NCI-H82 (cell line): ENCODE data around the gene CENPM.
"Not testable (repeated sequence)": the region's sequence is repeated elsewhere in the genome, so short reads cannot be mapped to it uniquely, and the experiment has no call there.

Experiments used
- DNase-seq: peaks from one replicate; lab custom pipeline; 2025; lab: John Stamatoyannopoulos, UW

CENPM gene

GRCh38 chr22:41966607-41967240 lies 19.8 kb upstream of the CENPM start:
- DNase-seq: peak; percentile 84

DNA sequence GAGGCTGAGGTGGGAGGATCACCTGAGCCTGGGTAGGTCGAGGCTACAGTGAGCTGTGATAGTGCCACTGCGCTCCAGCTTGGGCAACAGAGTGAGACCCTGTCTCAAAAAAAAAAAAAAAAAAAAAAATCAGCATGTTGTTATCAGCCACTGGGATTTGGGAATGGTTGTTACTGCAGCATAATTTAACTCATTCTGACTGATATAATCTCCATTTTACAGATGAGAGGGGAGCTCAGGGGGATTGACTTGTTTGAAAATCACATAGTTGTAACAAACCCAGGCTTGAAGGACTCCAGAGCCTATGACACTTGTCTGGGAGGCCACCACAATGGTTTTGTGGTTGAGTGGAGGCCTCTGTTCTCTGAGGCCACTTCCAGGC lies 19.3 kb upstream of the CENPM start:
- DNase-seq: no peak

GRCh38 chr22:41964112-41964491 lies 17.1 kb upstream of the CENPM start:
- DNase-seq: no peak

DNA sequence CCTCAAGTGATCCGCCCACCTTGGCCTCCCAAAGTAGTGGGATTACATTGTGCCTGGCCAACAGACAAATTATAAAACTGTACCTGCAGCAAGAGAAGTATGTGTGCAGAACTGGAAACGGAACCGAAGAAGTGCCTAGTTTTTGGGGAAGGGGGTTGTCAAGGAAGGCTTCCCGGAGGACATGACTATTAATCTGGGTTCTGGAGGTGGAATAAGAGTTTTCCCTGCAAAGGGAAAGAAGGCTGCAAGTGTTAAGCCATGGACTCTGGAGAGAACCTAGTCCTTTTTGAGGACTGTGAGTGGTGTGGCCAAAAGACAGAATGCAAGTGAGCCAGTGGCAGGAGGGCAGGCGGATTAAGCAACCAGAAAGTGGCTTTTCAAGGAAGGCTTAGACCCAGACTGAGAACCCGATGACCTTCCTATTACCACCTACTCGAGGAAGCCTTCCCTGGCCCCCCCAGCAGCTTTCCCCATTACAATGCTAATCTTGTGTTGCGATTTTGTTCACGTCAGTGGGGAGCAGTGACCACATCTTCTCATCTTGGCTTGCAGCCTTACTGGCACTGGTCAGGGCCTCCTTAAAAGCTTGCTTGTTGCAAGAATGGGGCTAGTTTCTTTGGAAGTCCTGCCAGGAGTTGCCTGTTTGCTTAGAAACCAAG lies 16.6 kb upstream of the CENPM start:
- peak; percentile 50 for DNase-seq

DNA sequence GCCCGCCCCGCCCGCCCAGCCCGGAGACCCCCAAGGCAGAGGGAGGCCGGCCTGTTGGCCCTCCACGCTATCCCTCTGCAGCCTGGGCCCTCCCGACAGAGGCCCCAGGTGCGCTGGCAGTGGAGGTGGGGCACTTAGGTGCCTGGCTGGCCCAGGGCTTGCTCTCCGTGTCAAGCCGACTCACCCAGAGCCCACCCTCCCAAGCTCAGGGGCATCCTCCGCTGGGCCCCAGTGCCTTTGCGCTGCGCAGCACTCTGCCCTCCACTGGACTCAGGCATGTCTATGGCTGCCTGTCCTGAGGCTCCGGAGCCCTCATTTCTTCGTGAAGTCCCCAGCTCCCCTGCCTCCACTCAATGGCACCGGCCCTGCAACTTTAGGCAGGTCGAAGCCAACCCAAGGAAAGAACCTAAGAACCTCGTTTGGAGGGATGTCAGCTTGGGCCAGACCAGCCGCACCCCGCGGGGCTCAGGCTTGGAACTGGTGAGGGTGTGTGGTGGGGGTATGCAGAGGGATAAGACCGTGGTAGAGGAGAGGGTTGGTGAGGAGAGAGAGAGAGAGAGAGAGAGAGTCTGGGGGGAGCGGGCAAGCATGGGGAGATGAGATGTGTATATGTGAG lies 11.1 kb upstream of the CENPM start:
- DNase-seq: no peak

GRCh38 chr22:41952713-41953112 lies 5.8 kb upstream of the CENPM start:
- no peak for DNase-seq

GRCh38 chr22:41951898-41952474 lies 5.0 kb upstream of the CENPM start, which contains the start of gene SMIM45:
Gene SMIM45 (plus strand): TSS chr22:41952150.
- peak; percentile 84 for DNase-seq

GRCh38 chr22:41949297-41949965 lies 2.5 kb upstream of the CENPM start:
- DNase-seq: no peak

GRCh38 chr22:41948928-41949296 lies 2.0 kb upstream of the CENPM start:
- not testable (repeated sequence) for DNase-seq

DNA sequence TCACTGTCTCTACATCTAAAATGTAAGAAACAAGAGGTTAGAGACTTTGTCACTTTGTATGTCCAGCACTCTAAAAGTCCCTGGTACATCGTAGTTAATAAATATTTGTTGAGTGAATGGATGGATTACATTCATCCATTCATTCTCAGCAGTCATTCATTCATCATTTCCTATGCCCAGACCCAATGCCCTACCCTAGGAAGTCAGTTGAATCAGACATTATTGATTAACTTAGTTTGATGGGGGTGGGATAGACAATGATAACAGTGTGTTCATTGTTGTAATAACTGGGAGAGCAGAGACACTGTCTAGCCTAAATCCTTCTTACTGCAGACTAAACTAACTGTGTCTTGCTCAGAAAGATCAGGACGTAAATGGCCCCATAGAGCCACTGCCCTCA lies 1.2 kb upstream of the CENPM start:
- no peak for DNase-seq

DNA sequence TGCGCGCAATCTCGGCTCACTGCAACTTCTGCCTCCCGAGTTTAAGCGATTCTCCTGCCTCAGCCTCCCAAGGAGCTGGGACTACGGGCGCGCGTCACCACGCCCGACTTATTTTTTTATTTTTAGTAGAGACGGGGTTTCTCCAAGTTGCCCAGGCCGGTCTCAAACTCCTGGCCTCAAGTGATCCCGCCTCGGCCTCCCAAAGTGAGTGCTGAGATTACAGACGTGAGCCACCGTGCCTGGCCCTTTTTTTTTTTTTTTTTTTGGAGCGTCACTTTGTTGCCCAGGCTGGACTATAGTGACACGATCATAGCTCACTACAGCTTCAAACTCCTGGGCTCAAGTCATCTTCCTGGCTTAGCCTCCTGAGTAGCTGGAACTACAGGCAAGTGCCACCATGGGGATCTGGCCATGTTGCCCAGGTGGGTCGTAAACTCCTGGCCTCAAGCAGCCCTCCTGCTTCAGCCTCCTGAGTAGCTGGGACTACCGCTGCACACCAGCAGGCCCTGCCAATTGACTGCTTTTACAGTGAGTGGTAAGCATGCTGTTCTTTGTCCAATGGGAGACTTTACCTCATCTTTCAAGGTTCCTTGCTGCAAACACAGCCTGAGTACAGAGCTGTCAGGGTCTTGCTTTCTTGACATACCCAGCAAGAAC lies 600 bp upstream of the CENPM start:
- DNase-seq: no peak

GRCh38 chr22:41943661-41944209 lies 3.2 kb downstream of the CENPM start:
- no peak for DNase-seq

- peak; percentile 70 for DNase-seq
Measured at GRCh38 chr22:41940832-41941765, 5.9 kb downstream of the CENPM start.

DNA sequence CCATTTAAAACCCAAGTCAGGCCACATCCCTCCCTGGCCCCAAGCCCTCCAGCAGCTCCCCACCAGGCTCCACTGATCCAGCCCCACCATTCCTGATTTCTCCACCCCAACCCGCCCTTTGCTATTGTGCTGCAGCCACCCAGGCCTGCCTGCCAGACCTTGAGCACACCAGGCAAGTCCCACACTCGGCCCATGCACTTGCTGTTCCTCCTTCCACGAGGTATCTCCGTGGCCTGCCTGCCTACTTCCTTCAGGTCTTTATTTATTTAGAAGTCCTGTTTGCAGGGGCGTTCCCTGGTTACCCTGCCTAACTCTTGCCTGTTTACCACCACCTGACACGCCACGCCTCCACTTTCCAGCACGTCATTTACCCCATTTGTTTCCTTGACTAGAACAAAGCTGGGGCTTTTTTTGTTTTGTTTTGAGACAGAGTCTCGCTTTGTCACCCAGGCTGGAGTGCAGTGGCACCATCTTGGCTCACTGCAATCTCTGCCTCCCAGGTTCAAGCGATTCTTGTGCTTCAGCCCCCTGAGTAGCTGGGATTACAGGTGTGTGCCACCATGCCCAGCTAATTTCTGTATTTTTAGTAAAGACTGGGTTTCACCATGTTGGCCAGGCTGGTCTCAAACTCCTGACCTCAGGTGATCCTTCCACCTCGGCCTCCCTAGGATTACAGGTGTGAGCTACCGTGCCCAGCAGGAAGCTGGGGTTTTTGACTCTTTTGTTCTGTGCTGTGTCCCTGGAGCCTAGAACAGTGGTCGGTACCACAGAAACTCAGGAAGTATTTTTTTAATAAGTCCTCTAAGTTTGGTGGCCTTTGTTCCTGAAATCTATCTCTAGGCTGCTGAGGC lies 6.7 kb downstream of the CENPM start:
- peak; percentile 15 for DNase-seq

- no peak for DNase-seq
Measured at GRCh38 chr22:41936894-41937169, 10.1 kb downstream of the CENPM start.

GRCh38 chr22:41935509-41935908 lies 11.4 kb downstream of the CENPM start:
- no peak for DNase-seq

DNA sequence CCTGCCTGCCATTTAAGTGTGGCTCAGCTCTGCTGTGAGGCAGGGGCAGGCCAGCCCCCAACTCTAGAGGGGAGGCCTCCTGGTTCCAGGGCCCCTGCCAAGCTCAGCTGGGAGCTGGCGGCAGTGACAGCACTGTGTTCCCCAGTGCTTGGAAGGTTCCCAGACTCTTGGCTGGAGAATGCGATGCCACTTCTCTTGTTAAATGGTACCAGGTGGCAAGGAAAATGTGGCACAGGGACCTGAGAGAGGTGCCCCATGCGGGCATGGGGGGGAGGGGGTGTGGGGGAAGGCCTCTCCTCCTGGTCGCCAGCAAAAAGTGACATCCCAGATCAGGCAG lies 12.0 kb downstream of the CENPM start:
- DNase-seq: no peak

DNA sequence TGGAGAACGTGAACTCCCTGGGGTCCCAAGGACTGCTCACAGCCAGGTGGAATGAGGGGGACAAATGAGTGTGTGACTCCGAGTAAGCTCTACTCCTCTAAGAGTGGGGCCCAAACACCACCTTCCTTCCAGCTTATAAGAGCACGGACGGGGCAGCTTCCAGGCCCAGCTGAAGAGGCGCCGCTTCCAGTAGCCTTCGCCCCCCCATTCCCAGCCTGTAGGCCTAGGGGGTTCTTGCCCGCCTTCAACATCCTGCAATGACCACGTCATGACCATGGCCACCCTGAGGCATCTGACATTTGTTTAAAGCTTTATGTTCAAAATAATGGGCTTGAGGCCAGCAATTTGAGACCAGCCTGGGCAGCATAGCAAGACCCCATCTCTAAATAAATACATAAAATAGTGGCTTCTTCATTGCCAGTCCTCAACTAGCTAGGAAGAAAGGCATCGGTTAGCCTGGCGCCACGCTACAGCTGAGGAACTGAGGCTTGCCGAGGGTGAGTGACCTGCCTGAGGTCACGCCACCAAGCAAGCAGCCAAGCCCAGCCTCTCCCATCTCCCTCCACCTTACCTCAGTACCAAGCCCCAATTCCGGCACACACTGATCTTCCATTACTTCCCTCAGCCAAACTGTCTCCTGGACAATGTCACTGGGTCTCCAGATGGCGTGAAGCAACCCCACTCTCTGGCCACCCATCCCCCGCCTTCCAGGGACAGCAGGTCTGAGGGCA lies 12.5 kb downstream of the CENPM start:
- DNase-seq: no peak

DNA sequence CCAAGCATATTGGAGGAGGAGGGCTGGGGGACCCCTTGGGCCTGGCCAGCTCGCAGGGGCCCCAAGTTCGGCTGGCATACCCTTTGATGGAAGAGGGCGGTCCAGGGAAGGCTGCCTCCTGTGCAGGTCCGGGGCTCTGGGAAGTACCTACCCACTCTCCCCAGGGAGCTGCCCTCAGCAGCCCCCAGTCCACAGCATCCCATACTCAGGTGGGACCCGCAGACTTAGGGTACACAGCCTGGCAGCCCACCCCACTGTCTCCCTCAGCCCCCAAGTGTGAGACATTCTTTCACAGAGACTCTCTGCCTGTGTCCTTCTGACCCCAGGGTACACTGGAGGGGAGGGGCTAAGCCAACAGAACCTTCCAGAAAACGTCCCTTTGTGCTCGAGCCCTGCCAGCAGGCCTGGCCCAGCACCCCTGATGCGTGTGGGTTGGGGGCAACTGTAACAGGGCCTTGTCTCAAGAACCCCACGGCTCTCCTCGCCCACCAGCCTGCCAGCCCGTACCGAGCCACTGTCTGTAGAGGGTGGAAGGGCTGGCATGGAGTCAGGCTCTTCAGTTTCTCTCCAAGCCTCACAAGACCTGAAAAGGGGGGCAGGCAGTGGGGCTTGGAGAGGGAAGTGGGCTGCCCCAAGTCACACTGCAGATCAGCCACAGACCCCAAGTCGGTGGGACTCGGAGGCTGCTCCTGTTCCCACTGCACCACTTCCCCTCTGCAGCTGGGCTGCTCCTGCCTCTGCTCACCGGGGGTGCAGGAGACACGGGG lies 13.4 kb downstream of the CENPM start:
- DNase-seq: no peak
